HG02981 (cell line): ENCODE results near the gene MRPL9.
"Not testable (repeated sequence)": the region's sequence is repeated elsewhere in the genome, so short reads cannot be mapped to it uniquely, and the experiment has no call there.

Source experiments
- ATAC-seq: cut with Tn5 transposase; IDR thresholded peaks from one replicate; pipeline ENCODE4 v1.9.1; 2021; ENCODE audit warnings: mild to moderate bottlenecking, moderate library complexity; ENCODE audit not compliant: unreplicated experiment

Gene MRPL9

DNA sequence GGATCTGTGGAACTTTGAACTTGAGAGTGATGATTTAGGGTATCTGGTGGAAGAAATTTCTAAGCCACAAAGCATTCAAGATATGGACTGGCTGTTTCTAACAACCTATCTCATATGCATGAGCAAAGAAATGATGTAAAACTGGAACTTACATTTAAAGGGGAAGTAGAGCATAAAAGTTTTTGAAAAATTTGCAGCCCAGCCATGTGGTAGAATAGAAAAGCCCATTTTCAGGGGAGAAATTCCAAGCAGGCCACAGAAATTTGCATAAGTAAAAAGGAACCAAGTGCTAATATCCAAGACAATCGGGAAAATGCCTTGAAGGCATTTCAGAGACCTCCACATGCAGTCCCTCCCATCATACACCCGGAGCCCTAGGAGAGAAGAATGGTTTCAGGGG lies 26.3 kb downstream of the MRPL9 start:
- no peak for ATAC-seq

DNA sequence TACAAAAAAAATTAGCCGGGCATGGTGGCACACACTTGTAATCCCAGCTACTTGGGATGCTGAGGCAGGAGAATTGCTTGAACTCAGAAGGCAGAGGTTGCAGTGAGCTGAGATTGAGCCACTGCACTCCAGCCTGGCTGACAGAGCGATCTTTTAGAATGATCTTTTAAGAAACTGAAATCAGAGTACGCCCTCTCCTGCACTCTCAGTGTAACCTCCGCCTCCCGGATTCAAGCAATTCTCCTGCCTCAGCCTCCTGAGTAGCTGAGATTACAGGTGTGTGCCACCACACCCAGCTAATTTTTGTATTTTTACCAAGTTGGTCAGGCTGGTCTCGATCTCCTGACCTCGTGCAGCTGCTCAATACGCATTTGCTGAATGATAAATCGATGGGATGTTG lies 29.3 kb downstream of the MRPL9 start:
- not testable (repeated sequence) for ATAC-seq

DNA sequence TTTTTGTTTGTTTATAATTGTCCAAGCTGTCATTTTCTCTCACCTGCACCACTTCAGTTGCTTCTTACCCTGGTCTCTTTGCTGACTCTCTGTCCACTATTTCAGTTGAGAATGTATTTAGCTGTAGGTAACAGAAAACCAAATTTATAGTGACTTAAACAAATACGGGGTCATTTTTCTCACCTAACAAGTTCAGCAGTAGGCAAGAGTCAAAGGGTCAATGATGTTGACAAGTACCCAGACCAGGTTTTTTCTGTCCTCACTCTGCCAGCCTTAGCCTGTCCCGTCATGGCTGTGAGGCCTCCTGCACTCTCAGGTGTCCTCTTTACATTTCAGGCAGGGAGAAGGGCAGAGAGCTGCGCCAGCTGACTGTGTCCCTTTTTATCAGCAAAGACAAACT lies 30.2 kb downstream of the MRPL9 start:
- no peak for ATAC-seq

DNA sequence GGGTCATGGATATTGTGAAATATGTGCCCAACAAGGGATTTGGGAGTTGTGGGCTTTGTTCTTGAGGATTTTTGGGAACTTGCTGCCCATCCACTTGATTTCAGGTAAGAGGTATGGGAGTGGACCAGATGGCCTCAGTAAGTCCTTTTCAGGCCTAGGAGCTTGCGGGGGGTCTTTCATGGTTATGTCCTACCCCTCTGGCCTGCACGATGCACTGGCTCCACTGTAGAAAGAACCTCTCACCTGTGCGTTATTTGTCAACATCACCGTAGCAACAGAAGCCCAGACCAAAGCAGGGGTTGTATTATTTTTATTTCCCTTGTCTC lies 33.4 kb downstream of the MRPL9 start:
- ATAC-seq: no peak

DNA sequence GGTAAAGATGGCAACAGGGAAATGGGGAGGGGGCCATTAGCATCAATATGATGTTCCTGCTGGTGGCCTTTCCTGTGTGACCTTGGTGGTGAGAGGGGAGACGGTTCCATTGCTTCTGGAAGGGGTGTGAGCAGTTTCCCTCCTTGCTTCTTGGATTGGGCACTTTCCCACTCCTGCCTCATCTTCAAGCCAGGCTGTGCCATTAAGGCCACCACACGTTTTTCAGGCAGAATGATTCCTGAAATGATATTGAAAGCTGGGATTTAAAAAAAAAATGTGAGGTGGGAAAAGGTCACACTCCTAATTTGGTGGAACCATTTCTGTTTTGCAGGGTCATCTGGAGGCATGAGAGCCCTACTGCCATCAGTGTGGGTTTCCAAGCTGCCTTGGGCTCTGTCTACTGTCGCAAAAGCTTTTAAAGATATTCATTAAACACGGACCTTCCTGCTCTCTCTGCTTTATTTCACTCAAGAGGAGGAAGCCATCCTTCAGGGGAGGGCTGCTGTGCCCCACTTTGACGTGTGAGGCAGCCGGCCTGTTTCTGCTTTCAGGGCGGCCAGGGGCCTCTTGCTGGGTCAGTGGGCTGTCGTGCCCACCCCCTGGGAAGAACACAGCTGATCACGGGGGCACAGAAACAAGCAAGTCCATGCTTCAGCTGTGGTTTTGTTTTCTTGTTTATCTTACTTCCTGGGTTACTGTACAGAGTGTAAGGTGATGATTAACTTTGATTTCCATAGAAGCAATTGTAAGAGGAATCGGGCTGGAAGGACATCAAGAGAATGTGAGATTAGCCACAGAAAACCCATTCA lies 33.9 kb downstream of the MRPL9 start:
- no peak for ATAC-seq

DNA sequence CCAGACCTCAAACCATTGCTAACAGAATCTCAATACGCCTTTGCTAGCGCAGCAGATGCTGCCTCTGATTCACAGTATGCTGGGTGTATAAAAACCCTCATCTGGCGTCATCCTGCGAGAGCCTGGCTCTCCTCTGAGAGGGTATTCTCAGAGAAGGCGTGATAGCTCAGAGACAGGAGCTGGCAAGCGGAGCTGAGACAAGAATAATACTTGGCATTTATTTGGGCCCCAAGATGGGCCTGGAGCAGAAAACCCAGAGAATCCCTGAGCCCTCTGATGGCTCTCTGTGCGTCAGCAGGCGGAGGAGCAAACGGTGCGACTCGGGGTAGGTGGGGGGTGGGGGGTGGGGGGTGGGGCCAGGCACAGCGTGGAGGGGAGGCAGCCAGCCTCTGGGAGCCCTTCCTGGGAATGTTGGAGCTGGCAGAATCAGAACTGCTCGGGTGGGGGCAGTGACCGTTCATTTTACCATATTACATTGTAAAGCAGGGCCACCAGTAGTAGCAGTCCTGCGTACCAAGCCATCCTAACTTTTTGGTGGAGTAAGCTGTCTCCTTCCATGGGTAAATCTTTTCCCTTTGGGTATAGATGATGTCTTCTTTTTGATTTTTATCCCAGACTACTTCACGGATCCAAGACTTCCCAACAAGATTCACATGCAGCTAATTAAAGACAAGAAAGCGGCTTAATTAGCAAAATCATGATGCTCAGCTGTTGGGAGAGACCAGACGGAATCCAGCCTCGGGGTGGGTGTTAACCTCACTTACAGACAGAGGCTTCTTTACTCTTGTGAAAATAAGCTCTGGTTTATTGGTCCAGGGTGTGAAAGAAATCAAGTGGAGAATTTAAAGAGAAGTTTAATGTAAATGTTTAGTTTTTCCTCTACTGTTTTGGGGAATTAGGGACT lies 34.9 kb downstream of the MRPL9 start:
- no peak for ATAC-seq

DNA sequence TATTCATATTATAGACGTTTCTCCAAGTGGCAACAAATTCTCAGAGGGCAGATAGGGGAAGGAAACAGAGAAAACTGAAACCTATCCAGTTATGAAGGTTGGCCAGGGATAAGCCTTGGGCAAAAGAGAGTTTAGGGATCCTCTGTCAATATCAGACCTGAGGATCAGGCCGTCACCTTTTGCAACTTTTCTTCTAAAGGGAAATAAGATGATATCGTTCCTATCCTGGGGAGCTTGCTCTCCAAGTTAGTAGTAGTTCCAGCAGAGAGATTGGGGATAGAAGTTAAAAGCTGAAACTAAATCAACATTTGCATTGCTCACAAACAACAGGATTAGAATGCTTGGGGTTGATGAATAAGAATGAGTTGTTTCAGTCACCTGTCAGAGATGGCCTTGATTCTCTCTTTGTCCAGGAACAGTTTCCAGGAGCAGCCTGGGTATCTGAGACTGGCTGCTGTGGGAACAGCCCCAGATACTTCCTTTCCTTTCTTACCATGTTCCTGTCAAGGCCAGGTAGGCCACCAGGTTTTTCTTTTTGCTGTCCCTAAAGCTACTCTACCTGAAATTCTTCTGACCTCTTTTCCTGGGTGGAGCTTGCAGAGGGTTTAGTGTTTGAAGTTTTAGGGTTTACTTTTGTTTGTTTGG lies 39.4 kb downstream of the MRPL9 start:
- ATAC-seq: no peak

DNA sequence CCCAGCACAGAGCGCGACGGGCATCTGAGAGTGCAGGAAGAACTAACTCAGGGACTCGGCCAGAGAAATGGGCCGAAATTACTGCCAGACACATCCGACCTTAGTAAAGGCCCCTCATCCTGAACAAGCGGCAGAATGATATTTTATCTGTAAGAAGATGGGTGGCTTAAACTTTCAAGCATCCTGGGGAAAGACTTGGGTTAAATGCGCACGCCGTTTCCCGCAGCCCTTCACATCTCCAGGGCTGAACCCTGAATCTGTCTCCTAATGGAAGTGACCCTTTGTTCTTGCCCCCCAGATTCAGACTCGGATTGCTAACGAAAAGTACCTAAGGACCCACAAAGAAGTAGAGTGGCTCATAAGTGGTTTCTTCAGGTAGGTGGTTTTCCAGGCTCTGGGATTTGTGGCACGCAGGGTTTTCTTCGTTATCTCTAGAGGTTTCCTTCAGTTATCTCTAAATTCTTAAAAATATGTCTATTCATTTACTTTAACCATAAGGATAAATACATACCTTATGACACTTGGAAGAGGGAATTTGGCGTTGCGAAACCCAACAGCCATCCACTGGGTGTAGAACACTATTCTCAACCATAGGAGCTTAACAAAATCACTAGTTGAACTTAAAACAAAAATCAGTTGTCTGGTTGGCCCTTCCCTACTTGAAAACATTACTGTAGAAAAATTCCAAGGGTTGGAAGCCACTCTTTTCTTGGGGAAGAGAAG lies 41.3 kb downstream of the MRPL9 start:
- no peak for ATAC-seq

DNA sequence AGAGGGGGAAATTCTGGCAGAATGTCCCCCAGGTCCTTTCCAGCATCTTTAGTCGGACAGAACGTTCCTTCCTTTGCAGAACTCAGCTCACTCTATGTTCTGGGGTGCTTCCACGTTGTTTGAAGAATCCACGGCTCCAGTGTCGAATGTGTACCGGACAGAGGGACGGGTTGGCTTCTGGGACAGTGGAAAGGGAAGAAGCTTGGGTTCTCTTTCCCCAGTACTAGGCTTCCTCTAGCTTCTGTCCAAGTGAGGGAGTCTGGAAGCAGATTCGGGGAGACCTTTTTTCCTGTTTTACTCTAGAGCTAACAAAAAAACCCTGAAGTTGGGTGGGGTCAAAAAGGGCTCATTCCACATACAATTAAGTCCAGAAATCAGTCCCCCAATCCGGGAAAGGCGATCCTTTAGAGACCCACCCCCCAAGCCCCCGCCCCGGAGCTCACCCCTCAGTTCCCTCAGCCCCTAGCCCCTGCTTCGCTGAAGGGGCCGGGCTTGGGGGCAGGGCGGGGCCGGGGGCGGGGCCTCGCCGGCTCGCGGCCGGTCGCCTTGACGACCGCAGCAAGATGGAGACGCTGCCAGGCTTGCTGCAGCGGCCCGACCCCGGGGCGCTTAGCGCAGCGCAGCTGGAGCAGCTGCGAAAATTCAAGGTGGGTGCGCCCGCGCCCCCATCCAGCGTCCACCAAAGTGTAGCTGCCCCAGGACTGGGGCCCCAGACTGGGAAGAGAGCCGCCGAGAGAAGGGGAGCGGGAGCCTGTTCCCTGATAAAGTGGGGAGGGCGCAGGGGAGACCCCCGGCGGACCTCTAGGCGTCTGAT lies 42.1 kb downstream of the MRPL9 start, which contains the start of gene RIIAD1:
Gene RIIAD1 (plus strand): TSS at position 549 of the 814 bp plus-strand sequence. CDS start 15 bp downstream, at position 564.
- ATAC-seq: peak; percentile 54

DNA sequence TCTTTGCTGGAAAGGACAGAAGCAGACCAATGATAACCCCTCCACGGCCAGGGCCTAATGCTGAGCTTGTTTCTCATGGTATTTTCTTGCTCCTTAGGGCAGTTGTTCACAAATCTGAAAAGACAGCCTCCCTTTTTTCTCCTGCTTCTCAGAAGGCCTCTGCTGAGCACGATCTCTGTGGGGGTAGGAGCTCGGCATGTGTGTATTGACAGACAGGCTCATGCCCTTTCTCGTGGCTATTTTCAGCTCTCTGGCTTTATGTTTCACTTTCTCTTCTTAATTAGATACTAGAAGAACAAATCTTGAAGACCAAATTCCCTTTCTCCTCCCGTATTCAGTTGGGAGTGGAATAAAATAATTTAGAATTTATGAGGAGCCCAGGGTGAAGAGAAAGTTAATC lies 42.7 kb downstream of the MRPL9 start:
- ATAC-seq: no peak

DNA sequence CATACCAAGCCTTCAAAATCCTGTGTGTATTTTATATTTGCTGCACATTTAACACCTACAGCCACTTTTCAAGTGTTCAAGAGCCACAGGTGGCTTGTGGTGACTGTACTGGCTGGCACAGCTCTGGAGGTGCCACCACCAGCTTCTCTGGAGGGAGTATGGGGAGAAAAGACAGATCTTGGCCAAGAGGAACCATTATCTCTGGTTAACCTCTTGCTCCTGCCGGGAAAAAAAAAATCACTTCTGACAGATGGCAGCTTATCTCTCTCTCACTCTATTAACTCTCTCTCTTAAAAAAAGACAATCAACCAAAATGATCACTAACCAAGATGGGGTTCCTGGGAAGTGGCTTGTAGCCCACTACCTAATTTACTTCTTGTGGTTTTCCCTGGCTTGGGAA lies 43.2 kb downstream of the MRPL9 start:
- ATAC-seq: no peak

DNA sequence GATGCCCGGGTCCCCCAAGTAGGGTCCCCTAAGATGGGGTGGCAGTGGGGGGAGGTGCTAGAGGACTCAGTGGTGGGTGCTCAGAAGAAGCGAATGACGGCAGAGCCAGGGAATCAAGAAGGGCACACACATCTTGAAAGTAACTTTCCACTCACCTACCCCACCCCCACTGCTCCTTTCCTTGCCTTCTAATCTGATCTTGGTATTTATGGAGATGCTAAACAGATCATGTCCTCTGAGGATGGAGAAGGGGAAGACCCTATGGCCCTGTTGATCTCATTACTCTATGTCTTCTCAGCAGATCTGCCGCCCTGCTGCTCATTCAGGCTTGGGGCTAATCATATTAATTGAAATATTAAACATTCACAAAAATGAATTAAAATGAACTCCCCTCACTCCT lies 44.6 kb downstream of the MRPL9 start:
- ATAC-seq: no peak

DNA sequence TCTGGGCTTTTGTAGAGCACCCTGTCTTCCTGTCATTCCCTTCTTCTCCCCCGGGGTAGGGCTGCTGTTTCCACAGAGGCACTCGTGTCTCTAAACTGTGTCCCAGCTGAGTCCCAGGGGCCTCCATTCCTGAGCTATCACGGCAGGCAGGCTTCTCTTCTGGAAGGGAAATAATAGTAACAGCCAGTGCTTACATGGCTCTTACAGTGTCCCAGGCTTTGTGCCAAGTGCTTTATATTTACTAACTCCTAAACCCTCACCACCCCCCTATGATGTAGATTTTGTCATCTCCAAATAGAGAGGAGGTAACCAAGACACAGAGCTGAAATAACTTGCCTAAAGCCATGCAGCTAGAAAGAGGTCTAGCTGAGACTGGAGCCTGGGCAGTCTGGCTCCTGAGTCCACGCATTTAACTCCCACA lies 45.3 kb downstream of the MRPL9 start:
- no peak for ATAC-seq

DNA sequence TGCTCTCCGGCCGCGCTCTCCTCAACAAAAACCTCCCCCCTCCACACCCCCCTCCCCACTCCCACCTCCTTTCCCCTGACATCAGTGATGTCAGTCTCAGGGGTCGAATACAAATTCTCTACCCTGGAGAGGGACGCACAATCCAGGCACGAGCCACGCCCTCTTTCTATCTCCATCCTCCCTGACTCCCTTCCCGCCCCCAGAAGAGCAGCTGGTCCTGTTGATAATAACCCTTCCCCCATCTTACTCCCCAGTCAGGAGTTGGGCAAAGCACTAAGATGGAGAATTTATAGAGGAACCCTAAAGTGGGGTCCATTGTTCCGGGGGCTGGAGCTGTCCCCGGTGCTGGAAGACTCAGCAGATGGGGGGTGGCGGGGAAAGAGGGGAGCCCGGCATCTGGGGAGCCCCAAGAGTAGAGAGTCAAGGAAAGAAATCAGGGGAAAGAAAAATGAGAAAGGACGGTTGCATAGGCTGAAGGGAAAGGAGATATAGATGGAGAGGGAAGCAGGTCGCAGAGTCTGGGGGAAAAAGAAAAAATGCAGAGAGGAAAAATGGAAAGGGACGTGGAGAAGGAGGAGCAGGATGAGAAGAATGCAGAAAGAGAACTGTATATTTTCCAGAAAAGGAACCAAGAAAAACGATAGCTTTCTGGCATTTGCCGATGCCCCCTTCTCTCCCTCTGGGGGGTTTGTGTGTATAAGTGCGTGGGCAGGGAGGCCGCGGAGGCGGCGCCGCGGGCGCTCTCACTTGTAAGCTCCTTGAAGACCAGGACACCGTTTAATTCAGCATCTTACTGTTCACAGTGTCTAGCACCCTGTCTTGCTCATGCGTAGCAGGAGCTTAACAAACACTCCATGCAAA lies 46.3 kb downstream of the MRPL9 start, which contains the start of gene CELF3:
Gene CELF3 (minus strand): TSS at position 33 of the 861 bp plus-strand sequence. CDS start 783 bp downstream, outside the sequence.
- ATAC-seq: no peak

DNA sequence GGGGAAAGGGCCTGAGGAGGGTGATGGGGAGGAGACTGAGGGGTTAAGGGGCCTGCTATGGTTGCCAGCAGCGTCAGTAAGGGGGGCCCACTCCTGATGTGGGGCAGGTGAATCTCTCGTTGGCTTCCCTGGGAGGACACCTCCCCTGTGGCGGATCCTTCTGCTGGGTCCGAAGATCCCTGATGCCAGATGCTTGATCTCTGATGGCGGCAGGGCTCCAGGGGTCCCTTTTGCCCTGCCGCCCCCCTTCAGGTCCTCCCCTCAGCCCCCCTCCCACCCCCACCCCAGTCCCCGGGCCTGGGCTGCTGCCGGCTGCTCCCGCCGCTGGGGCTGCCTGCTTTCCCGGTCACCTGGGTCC lies 46.9 kb downstream of the MRPL9 start:
- ATAC-seq: no peak

DNA sequence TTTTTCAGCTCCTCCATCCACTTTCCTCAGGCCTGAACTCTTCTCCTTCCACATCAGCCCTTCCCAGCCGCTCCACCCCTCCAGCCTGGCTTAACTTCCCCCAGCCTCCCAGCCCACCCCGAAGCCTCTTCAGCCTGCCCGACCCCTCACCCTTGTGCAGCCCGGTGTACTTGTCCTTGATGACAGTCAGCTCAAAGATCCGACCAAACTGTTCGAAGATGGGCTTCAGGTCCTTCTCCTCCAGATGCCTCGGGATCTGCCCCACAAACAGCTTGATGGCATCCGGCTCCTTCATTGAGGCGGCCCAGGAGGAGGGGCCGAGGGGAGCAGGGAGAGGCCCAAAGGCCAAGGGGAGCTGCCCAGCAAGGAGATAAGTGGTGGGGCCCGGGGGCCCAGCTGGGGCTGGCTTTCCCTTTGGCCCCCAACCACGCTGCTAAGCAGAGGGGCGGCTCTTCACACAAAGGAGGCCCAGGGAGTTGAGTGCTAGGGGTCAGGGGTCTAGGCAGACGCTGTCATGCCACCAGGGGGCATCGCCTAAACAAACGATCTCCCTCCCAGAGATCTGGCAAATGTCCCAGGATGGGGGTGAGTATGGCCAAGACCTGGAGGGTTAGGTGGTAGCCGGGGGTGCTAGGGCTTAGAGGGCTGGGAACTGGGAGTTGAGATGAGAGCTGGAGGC lies 47.4 kb downstream of the MRPL9 start:
- ATAC-seq: no peak

DNA sequence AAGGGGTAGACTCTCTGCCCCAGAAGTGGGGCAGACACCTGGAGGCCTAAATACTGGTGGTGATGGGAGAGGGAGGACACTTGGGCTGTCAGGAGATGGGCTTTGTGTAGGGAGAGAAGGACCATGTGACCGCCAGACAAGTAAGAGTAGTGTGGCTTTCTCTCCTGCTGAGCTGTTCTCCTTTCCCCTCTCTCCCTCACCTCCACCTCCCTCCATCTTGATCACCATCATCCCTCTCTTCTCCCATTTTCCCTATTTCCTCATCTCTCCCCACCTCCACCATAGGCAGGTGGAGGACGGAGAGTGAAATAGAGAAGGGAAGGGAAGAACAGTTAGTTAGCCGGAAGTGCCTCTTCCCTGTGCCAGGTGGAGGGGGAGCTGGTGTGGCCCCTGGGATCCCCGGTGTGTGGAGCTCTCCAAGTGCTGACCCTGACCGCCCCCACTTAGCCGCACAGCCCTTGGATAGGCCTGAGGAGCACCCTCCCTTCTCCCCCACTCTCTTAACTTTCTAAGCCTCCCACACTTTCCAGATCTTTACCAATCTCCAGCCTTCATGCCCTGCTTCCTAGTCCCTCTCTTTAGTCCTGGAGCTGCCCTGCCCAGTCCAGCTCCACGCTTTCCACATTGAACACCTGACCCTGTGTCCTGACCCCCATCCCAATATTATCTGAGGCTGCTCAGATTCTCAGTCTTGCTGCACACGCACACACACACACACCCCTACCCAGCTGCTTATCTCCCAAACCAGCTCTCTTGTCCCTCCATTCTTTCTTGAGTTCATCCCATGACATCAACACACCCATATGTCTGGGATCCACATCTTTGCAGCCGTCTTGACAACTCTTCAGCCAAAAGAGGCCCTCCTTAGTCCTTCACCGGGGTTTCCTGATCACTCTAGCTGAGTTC lies 48.2 kb downstream of the MRPL9 start:
- no peak for ATAC-seq
